Measurements from ENCODE around the gene SPDL1.

SPDL1 gene

DNA sequence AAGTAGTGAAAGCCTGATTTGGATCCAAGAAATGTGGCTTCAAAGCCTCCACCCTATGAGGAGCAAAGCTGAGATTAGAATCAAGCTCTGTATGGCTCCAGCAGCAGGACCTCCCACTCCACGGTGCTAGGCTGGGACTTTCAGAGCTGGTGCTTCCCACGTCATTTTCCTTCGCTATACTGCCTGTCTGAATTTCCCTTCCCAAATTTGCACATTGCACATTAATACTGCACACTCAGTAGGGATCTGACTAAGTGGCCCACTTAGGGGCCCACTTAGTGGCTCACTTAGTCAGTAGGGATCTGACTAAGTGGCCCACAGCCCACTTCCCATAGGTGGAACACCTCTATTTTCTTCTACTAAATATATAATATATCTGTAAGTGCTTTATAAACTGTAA lies 14.1 kb upstream of the SPDL1 start:
- H3K4me3 ChIP-seq (ENCODE audit: low read length): no peak overlapping the region
- no peak for DNase-seq (ENCODE audit: low read depth, low spot score)

DNA sequence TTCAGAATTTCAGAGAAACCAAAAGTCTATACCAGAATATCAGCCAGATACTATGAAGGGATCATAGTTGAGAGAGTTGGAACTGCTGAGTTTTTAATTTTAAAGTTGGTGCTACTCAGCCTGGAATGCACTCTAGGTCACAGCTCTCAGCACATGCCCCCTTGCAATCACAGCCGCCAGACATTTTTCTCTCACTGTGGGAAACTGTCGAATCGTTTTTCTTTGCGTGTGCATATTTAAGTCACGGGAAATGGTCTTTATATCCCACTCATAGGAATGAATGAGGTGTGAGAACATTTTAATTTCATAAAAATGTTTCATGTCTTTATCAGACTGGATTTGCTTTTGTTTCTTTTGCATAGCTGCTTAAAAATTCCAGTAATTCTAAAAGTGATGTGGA lies 12.2 kb upstream of the SPDL1 start:
- H3K4me3 ChIP-seq (ENCODE audit: low read length): no peak overlapping the region
- no peak for DNase-seq (ENCODE audit: low read depth, low spot score)

GRCh38 chr5:169574134-169574646 lies 9.4 kb upstream of the SPDL1 start:
- no peak for DNase-seq (ENCODE audit: low read depth, low spot score)
- H3K4me3 ChIP-seq (ENCODE audit: low read length): no peak overlapping the region

DNA sequence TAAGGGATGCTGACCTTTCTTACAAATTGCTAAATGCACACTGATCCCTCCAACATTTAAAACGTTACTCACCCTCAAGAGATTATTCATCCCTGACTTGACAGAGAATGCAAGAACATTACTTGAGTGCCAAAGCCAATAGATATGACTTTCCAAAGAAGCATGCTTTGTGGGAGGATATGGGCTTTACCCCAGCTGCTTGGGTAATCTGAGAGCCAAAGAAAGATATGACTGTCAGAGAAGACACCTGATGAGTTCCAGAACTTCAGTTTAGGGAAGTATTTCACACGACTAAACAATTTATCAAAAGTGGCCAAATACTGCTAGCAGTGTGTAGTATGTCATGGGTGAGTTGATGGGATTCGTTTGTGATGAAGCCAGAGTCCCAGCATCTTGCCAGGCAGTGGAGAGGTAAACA lies 7.4 kb upstream of the SPDL1 start:
- no peak for DNase-seq (ENCODE audit: low read depth, low spot score)
- no peak overlapping the region for H3K4me3 ChIP-seq (ENCODE audit: low read length)

GRCh38 chr5:169577951-169578350 lies 5.6 kb upstream of the SPDL1 start:
- H3K4me3 ChIP-seq (ENCODE audit: low read length): no peak overlapping the region
- no peak for DNase-seq (ENCODE audit: low read depth, low spot score)

- no peak for DNase-seq (ENCODE audit: low read depth, low spot score)
- no peak overlapping the region for H3K4me3 ChIP-seq (ENCODE audit: low read length)
Measured at GRCh38 chr5:169580964-169581363, 2.6 kb upstream of the SPDL1 start.

DNA sequence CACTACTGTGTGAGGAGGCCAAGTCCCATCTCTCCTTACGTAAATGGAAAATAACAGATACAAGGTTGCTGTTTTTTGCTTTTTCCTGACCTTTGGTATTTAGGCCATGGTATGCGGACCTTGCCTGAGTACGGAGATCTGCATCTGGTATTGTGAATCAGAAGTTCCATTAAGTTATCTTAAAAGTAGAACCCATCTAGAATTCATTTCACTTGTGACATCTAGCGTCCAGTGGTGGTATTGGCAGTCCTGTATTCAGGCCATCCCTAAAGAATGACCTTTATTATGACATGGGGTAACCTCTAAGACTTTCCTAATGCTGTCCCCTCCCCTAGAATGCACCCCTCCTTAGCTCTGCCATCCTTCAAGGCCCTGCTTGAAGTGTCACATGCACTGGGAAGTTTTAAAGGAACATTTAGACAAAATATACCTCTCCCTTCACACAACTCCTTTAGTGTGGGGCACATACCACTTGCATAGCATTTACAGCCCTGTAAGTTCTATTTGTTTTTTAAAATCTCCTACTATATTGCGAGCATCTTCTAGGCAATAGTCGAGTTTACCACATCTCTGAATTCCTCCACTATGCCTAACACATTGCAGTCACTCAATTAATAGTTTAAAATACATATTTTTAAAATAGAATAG lies 1.9 kb upstream of the SPDL1 start:
- no peak overlapping the region for H3K4me3 ChIP-seq (ENCODE audit: low read length)

GRCh38 chr5:169583101-169583423 lies 511 bp upstream of the SPDL1 start:
- peak overlapping the region; percentile 87 for H3K4me3 ChIP-seq (ENCODE audit: low read length)

More for the DNA sequence above, 1.9 kb upstream of the SPDL1 start:
- peak; percentile 37 for DNase-seq (ENCODE audit: low read depth, low spot score)

DNA sequence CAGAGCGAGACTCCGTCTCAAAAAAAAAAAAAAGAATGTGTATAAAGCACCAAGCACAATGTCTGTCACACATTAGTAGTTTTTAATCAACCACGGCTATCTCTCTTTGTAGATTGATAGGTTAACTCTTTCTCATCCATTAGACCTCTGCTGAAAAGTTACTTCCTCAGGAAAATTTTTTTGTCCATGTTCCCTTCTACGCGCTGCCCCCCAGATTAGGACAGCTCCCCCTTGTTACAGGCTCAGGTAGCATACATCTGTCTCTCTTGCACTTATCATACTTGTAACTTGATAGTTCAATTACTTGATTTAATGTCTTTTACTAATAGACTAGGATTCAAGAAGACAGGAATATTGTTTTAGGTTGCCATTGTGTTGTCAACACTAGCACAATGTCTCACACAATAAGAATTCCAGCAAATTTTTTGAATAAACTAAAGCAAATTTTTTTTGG lies 1.5 kb downstream of the SPDL1 start:
- peak overlapping the region; percentile 1; the same call in 1 of the 2 replicates for H3K4me3 ChIP-seq (ENCODE audit: low read length)
- DNase-seq (ENCODE audit: low read depth, low spot score): no peak

More at GRCh38 chr5:169583101-169583423, 511 bp upstream of the SPDL1 start:
- no peak for DNase-seq (ENCODE audit: low read depth, low spot score)

- DNase-seq (ENCODE audit: low read depth, low spot score): no peak
- no peak overlapping the region for H3K4me3 ChIP-seq (ENCODE audit: low read length)
Measured at GRCh38 chr5:169590602-169591001, 7.0 kb downstream of the SPDL1 start.

- H3K4me3 ChIP-seq (ENCODE audit: low read length): no peak overlapping the region
- no peak for DNase-seq (ENCODE audit: low read depth, low spot score)
Measured at GRCh38 chr5:169591636-169592035, 8.1 kb downstream of the SPDL1 start.

- no peak overlapping the region for H3K4me3 ChIP-seq (ENCODE audit: low read length)
- DNase-seq (ENCODE audit: low read depth, low spot score): no peak
Measured at GRCh38 chr5:169592937-169593650, 9.5 kb downstream of the SPDL1 start.

- no peak overlapping the region for H3K4me3 ChIP-seq (ENCODE audit: low read length)
- DNase-seq (ENCODE audit: low read depth, low spot score): no peak
Measured at GRCh38 chr5:169595172-169595820, 11.7 kb downstream of the SPDL1 start.

DNA sequence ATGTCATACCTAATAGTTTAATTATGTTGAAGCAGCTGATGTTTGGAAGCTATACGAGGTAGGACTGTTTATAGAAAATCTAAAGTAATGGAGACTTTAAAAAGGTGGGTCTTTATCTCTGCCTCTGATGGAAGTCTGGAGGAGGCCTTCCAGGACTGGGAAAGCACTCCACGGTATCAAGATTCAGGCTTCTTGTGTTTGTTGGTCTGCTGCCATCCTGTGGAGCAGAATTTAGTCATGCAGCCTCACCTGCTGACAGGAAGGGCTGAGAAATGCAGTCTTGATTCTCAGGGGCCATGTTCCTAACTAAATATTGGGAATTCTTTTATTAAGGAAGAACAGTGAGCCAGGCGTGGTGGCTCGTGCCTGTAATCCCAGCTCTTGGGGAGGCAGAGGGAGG lies 15.9 kb downstream of the SPDL1 start:
- no peak for DNase-seq (ENCODE audit: low read depth, low spot score)
- H3K4me3 ChIP-seq (ENCODE audit: low read length): no peak overlapping the region

DNA sequence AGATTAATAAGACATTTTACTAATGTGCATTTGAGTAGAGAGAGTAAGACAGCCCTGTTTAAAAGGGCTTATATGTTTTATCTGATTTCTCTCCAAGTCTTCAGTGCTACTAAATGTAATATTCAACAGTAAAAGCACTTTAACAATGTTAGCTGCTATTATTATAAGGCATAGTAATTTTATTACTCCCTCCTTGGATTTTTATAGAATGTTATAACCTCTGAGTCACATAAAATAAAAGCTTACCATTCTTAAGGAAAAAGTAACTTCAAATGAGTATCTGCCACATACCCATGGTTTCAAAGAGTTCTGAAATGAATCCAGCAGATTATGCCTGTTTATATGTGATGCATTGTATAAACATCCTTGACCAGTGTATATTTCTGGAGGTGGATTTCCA lies 19.0 kb downstream of the SPDL1 start:
- no peak for DNase-seq (ENCODE audit: low read depth, low spot score)

GRCh38 chr5:169606279-169606678 lies 22.7 kb downstream of the SPDL1 start:
- H3K4me3 ChIP-seq (ENCODE audit: low read length): no peak overlapping the region
- DNase-seq (ENCODE audit: low read depth, low spot score): no peak

More for the DNA sequence above, 19.0 kb downstream of the SPDL1 start:
- H3K4me3 ChIP-seq (ENCODE audit: low read length): no peak overlapping the region

GRCh38 chr5:169607882-169608281 lies 24.3 kb downstream of the SPDL1 start:
- H3K4me3 ChIP-seq (ENCODE audit: low read length): no peak overlapping the region
- DNase-seq (ENCODE audit: low read depth, low spot score): no peak

DNA sequence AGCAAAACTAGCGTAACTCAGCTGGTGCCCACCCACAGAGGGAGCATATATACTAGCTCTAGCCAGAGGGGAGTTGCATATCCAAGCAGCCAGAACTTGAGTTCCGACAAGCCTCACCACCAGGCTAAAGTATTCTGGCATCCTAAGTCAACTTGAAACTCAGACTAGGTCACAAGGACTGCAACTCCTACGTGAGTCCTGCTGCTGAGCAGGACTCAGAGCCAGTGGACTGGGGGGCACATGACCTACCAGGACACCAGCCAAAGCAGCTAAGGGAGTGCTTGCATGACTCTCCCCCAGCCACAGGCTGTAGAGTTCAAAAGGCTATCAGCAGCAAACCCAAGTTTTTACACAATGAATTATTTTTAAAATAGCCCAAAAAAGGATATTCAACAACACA lies 26.1 kb downstream of the SPDL1 start:
- no peak overlapping the region for H3K4me3 ChIP-seq (ENCODE audit: low read length)
- no peak for DNase-seq (ENCODE audit: low read depth, low spot score)

- no peak overlapping the region for H3K4me3 ChIP-seq (ENCODE audit: low read length)
- no peak for DNase-seq (ENCODE audit: low read depth, low spot score)
Measured at GRCh38 chr5:169610606-169611005, 27.0 kb downstream of the SPDL1 start.

DNA sequence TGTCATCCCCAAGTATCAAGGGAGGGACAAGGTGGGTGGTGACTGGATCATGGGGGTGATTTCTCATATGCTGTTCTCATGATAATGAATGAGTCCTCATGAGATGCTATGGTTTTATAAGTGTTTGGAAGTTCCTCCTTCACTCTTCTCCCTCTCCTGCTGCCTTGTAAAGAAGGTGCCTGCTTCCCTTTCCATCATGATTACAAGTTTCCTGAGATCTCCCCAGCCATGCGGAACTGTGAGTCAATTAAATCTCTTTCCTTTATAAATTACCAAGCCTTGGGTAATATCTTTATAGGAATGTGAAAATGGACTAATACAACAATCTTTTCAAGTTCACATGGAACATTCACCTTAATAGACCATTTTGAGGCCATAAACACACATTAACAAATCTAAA lies 32.0 kb downstream of the SPDL1 start:
- H3K4me3 ChIP-seq (ENCODE audit: low read length): no peak overlapping the region
- no peak for DNase-seq (ENCODE audit: low read depth, low spot score)
